OCI-LY1 (cell line): ENCODE results near the gene SCAPER.
"Not testable (repeated sequence)": the region's sequence is repeated elsewhere in the genome, so short reads cannot be mapped to it uniquely, and the experiment has no call there.

Experiments used
- CTCF ChIP-seq: fragments of 200-600 bp; sonication (generic), shearing (Covaris generic); IDR thresholded peaks from 2 replicates; pipeline ENCODE4 v1.5.1; 2017; ENCODE audit warnings: mild to moderate bottlenecking, antibody characterized with exemption, low read length, moderate library complexity, mixed read lengths
- EZH2 ChIP-seq: fragments of 200-600 bp; sonication (generic), shearing (Covaris generic); IDR thresholded peaks from 2 replicates; pipeline ENCODE4 v1.8.0; 2017; ENCODE audit warnings: borderline replicate concordance, mixed run types, mild to moderate bottlenecking, antibody characterized with exemption, low read length, moderate library complexity, mixed read lengths

DNA sequence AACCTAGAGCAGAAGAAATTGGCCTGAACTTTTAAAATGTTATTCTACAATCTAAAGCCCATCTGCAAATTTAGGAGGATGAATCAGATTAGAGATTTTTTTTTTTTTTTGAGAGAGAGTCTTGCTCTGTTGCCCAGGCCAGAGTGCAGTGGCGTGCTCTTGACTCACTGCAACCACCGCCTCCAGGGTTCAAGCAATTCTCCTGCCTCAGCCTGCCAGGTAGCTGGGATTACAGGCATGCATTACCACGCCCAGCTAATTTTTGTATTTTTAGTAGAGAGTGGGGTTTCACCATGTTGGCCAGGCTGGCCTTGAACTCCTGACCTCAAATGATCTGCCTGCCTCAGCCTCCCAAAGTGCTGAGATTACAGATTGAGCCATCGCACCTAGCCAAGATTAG lies 607.2 kb downstream of the SCAPER start:
- not testable (repeated sequence) for TF ChIP-seq CTCF, EZH2
